Lung (tissue), 12 donors: ENCODE data around the gene SEMA4D. TPM values are rescaled to one million over a fixed set of nuclear protein-coding genes. Genes with fewer than 3 reads are reported as not detected.

Source experiments
- ATAC-seq: fragments of 200-7000 bp; cut with Tn5 transposase; one replicate; pipeline ENCODE4 v1.9.1; 2020; ENCODE audit warnings: moderate number of reproducible peaks; ENCODE audit not compliant: insufficient read depth, low FRiP score
- DNase-seq, 3 donors: peaks; one replicate each; pipeline ENCODE4 v3.0.0-alpha.2; 2013 to 2017
- H3K27ac ChIP-seq, 2 donors: one replicate each; pipeline ENCODE4 v1.5.1; 2013; ENCODE audit warnings: mild to moderate bottlenecking in 2 of 2, moderate library complexity in 2 of 2, control low read depth in 1 of 2, inconsistent platforms in 1 of 2, low read depth in 1 of 2, low read length in 1 of 2
- H3K27me3 ChIP-seq, 3 donors: one replicate each; pipeline ENCODE4 v1.5.1; 2013; ENCODE audit warnings: low read length in 2 of 3; ENCODE audit not compliant: control insufficient read depth in 3 of 3, insufficient read depth in 3 of 3
- H3K36me3 ChIP-seq, 4 donors: one replicate each; pipeline ENCODE4 v1.5.1; 2013; ENCODE audit warnings: low read length in 4 of 4, mild to moderate bottlenecking in 1 of 4, moderate library complexity in 1 of 4; ENCODE audit not compliant: control insufficient read depth in 4 of 4, insufficient read depth in 4 of 4
- H3K4me1 ChIP-seq, 5 donors: one replicate each; pipeline ENCODE4 v1.5.1; 2013; ENCODE audit warnings: low read length in 5 of 5, mild to moderate bottlenecking in 2 of 5, moderate library complexity in 1 of 5; ENCODE audit not compliant: control insufficient read depth in 5 of 5, insufficient read depth in 5 of 5
- H3K4me3 ChIP-seq: one replicate; pipeline ENCODE4 v1.5.1; 2013; ENCODE audit warnings: mild to moderate bottlenecking, control low read depth, moderate library complexity
- H3K9ac ChIP-seq, 2 donors: one replicate each; pipeline ENCODE4 v1.5.1; 2013; ENCODE audit warnings: low read length in 2 of 2, control low read depth in 1 of 2; ENCODE audit not compliant: insufficient read depth in 1 of 2
- H3K9me3 ChIP-seq, 4 donors: one replicate each; pipeline ENCODE4 v1.5.1; 2013; ENCODE audit warnings: low read length in 3 of 4, mild to moderate bottlenecking in 1 of 4, moderate library complexity in 1 of 4; ENCODE audit not compliant: control insufficient read depth in 4 of 4, insufficient read depth in 3 of 4
- CTCF ChIP-seq: IDR thresholded peaks from 2 replicates; pipeline ENCODE4 v1.5.1; 2012; ENCODE audit warnings: mild to moderate bottlenecking; ENCODE audit errors: control extremely low read depth, extremely low read depth
- whole genome bisulfite sequencing, 2 donors: extraction: QIAGEN DNeasy Blood & Tissue Kit; methylation state at CpG; one replicate each; pipeline ENCODE4 v1.1.7; 2013; 5-methylcytosine and 5-hydroxymethylcytosine counted together
- polyA plus RNA-seq, 2 donors: library from polyadenylated mRNA; stranded (reverse); fragments of 200-250 nt; gene quantifications; one replicate each; pipeline ENCODE4 v1.2.1, GENCODE V29; 2013
- total RNA-seq, 2 donors: library from RNA; depleted of rRNA in 1 of 2; stranded (reverse); fragments of >200 nt in 1 of 2; gene quantifications; one replicate each; pipeline ENCODE4 v1.2.1, GENCODE V29; 2014 to 2021
- donor health status: control.
- donor health status: control.
- donor health status: Bipolar disorder and iron deficiency.
- donor health status: healthy.
- donor health status: DM: yes; HTN: yes; CAD: no.

Gene SEMA4D
- total and polyA plus RNA-seq, 4 donors, result 6.7 to 61.5 (median 29.0) TPM

DNA sequence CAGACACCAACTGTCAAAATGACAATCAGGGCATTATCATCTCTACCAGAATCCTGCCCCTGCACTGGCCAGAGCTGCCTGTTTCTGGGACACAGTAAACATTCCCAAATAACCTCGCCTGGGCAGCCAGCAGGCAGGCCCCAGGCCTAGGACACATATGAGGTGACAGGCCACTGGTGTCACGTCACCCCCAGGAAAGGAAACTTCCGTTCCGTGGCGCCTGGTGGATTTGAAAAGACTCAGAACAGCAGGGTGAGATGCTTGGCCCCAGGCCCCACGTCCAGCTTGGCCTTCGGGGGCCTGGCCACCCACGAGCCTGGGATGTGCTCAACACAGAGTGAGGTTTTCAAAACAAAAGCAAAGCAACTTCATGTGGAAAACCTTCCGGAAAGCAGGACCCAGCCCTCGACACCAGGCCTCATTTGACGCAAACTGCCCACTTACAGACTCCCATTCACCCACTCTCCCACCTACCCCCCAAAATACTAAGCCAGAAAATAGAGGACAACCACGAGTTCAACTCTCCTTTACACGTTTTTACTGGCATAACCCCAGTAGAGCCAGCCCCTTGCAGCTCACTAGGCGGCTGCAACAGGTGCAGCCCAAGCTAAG is 1.2 kb downstream of the SEMA4D start:
- H3K9me3 ChIP-seq, result no peaks in the 10 kb centered on the region
- ATAC-seq (no peak), DNase-seq (peak; percentile 27 to 52 (median 37))
- H3K4me1 ChIP-seq, result peaks cover 0 to 25% (median 9%) of the 10 kb centered on the region in 5 donors
- peak overlapping the region; percentile 60 for H3K4me3 ChIP-seq
- no peak overlapping the region for H3K9ac ChIP-seq
- no peaks in the 10 kb centered on the region for H3K27me3 ChIP-seq
- H3K36me3 ChIP-seq, result no peaks in the 10 kb centered on the region
- TF ChIP-seq CTCF, result no peak
- 20 to 34% methylated on average over 14 of the region's 14 CpGs for WGBS, 2 donors
- peak overlapping the region in 1 of 2 donors; percentile 15 for H3K27ac ChIP-seq

DNA sequence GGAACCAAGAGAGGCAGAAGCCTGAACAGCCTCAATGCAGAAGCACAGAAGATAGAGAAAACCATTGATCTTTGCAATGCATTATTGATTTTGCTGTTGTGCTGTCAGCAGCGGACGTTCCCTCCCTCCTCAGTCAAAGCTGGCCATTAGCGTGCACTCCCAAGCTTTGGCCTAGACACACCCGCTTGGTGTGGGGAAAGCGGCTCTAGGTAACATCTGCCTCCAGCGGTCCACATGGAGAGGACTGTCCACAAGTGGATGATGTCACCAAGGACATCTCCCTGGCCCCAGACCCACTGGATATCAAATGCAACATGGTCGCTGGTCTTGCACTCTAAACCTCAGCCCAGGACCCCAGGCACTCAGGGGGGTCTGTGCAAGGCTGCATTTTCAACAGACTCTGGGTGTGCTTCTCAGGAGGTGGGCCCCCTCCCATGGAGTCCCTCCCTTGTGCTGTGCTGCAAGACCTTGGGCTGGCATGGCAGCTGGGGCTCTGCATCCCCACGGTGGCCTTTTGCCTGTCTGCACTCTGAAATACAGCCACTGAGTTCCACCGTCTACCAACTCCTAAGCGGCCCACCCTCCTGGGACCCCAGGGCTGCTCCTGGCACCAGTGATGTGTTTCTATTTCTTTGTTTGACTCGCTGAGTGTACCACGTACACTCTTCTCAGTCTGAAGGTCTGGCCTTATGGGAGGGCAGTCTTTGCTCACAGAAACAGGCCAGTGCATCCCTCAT is 1.9 kb downstream of the SEMA4D start:
- Histone ChIP-seq H3K4me1 (peaks cover 0 to 25% (median 9%) of the 10 kb centered on the region in 5 donors), H3K9ac (no peak overlapping the region), H3K4me3 (no peak overlapping the region), H3K36me3 (no peaks in the 10 kb centered on the region), H3K9me3 (no peaks in the 10 kb centered on the region), H3K27me3 (no peaks in the 10 kb centered on the region), H3K27ac (no peak overlapping the region)
- WGBS, 2 donors, result 83 to 86% methylated on average over 12 of the region's 12 CpGs
- ATAC-seq (no peak), DNase-seq (no peak)
- TF ChIP-seq CTCF, result no peak

DNA sequence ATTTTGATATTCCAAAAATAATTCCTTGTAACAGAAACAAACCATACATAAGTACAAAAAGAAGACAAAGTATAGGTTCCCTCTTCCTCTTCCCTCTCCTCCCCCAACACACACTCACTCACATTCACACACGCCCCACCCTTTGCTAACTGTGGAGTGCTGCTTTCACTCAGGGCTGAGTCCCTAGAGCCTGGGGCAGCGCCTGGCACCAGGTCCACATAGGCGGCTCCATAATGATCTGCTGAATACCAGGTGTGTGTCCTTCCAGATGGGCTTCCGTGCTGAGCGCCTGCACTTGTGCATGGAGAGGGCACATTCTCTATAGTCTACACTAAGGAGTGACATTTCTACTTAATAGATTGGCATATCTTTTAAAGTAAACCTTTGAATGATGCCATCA is 3.7 kb downstream of the SEMA4D start:
- H3K4me1 ChIP-seq, result peaks cover 0 to 25% (median 9%) of the 10 kb centered on the region in 5 donors
- no peak for TF ChIP-seq CTCF
- H3K9me3 ChIP-seq, result no peaks in the 10 kb centered on the region
- H3K27me3 ChIP-seq, result no peaks in the 10 kb centered on the region
- no peaks in the 10 kb centered on the region for H3K36me3 ChIP-seq
- no peak overlapping the region for H3K9ac ChIP-seq
- 81 to 89% methylated on average over 5 of the region's 5 CpGs for WGBS, 2 donors
- DNase-seq (no peak), ATAC-seq (no peak)
- no peak overlapping the region for H3K27ac ChIP-seq
- H3K4me3 ChIP-seq, result no peak overlapping the region
